IPS-20b (cell line): Measurements from ENCODE around the gene HOXA5.

ENCODE experiments used
- H3K27ac ChIP-seq: one replicate; pipeline ENCODE4 v1.5.1; 2013; ENCODE audit warnings: low read length
- H3K27me3 ChIP-seq: 2 replicates; pipeline ENCODE4 v1.6.1; 2013; ENCODE audit warnings: mild to moderate bottlenecking, low read length, inconsistent platforms; ENCODE audit not compliant: insufficient read depth
- H3K36me3 ChIP-seq: 2 replicates; pipeline ENCODE4 v1.6.1; 2013; ENCODE audit warnings: low read depth, mild to moderate bottlenecking, inconsistent platforms, low read length, moderate library complexity; ENCODE audit not compliant: insufficient read depth
- H3K4me1 ChIP-seq: 2 replicates; pipeline ENCODE4 v1.6.1; 2013; ENCODE audit warnings: mild to moderate bottlenecking, control low read depth, inconsistent platforms, low read length, moderate library complexity; ENCODE audit not compliant: insufficient read depth
- H3K4me3 ChIP-seq: 2 replicates; pipeline ENCODE4 v1.5.1; 2013; ENCODE audit warnings: mild to moderate bottlenecking, low read length, inconsistent platforms
- H3K9ac ChIP-seq: 2 replicates; pipeline ENCODE4 v1.6.1; 2013; ENCODE audit warnings: low read depth, mild to moderate bottlenecking, inconsistent platforms, low read length, moderate library complexity
- H3K9me3 ChIP-seq: 2 replicates; pipeline ENCODE4 v1.6.1; 2013; ENCODE audit warnings: mild to moderate bottlenecking, low read depth, low read length, inconsistent platforms; ENCODE audit not compliant: insufficient read depth

Gene HOXA5

GRCh38 chr7:27179503-27180430, 36.3 kb upstream of the HOXA5 start:
- Histone ChIP-seq H3K27me3 (peaks cover 100% of the 10 kb centered on the region), H3K27ac (no peak overlapping the region), H3K9ac (no peak overlapping the region), H3K4me1 (no peaks in the 10 kb centered on the region), H3K36me3 (no peaks in the 10 kb centered on the region), H3K4me3 (no peak overlapping the region), H3K9me3 (peaks cover 10% of the 10 kb centered on the region)

GRCh38 chr7:27179030-27179429, 35.5 kb upstream of the HOXA5 start:
- H3K36me3 ChIP-seq, result no peaks in the 10 kb centered on the region
- no peak overlapping the region for H3K4me3 ChIP-seq
- no peak overlapping the region for H3K9ac ChIP-seq
- peaks cover 100% of the 10 kb centered on the region for H3K27me3 ChIP-seq
- H3K9me3 ChIP-seq, result peaks cover 10% of the 10 kb centered on the region
- H3K27ac ChIP-seq, result no peak overlapping the region
- no peaks in the 10 kb centered on the region for H3K4me1 ChIP-seq

- Histone ChIP-seq H3K9me3 (peaks cover 10% of the 10 kb centered on the region), H3K27ac (no peak overlapping the region), H3K36me3 (no peaks in the 10 kb centered on the region), H3K27me3 (peaks cover 100% of the 10 kb centered on the region), H3K9ac (no peak overlapping the region), H3K4me3 (no peak overlapping the region), H3K4me1 (no peaks in the 10 kb centered on the region)
These were observed 34.9 kb upstream of the HOXA5 start for GRCh38 chr7:27178366-27178765.

- Histone ChIP-seq H3K4me3 (no peak overlapping the region), H3K4me1 (no peaks in the 10 kb centered on the region), H3K27ac (no peak overlapping the region), H3K36me3 (no peaks in the 10 kb centered on the region), H3K9ac (no peak overlapping the region), H3K9me3 (peaks cover 10% of the 10 kb centered on the region), H3K27me3 (peaks cover 100% of the 10 kb centered on the region)
These were observed 34.4 kb upstream of the HOXA5 start for GRCh38 chr7:27177795-27178320.

GRCh38 chr7:27176962-27177794, 33.7 kb upstream of the HOXA5 start:
- Histone ChIP-seq H3K4me1 (no peaks in the 10 kb centered on the region), H3K4me3 (no peak overlapping the region), H3K36me3 (no peaks in the 10 kb centered on the region), H3K9ac (no peak overlapping the region), H3K9me3 (peaks cover 15% of the 10 kb centered on the region), H3K27ac (no peak overlapping the region), H3K27me3 (peaks cover 100% of the 10 kb centered on the region)

GRCh38 chr7:27176524-27176845, 33.0 kb upstream of the HOXA5 start:
- H3K9me3 ChIP-seq, result peaks cover 16% of the 10 kb centered on the region
- H3K4me1 ChIP-seq, result no peaks in the 10 kb centered on the region
- no peak overlapping the region for H3K4me3 ChIP-seq
- H3K9ac ChIP-seq, result no peak overlapping the region
- peaks cover 100% of the 10 kb centered on the region for H3K27me3 ChIP-seq
- H3K36me3 ChIP-seq, result no peaks in the 10 kb centered on the region
- H3K27ac ChIP-seq, result no peak overlapping the region

- no peaks in the 10 kb centered on the region for H3K36me3 ChIP-seq
- H3K4me3 ChIP-seq, result no peak overlapping the region
- H3K27ac ChIP-seq, result no peak overlapping the region
- H3K27me3 ChIP-seq, result peaks cover 100% of the 10 kb centered on the region
- no peak overlapping the region for H3K9ac ChIP-seq
- H3K4me1 ChIP-seq, result no peaks in the 10 kb centered on the region
- H3K9me3 ChIP-seq, result peaks cover 16% of the 10 kb centered on the region
These were observed 32.4 kb upstream of the HOXA5 start for GRCh38 chr7:27175626-27176523.

GRCh38 chr7:27174874-27175625, 31.6 kb upstream of the HOXA5 start:
- H3K9me3 ChIP-seq, result peaks cover 16% of the 10 kb centered on the region
- no peak overlapping the region for H3K9ac ChIP-seq
- no peak overlapping the region for H3K27ac ChIP-seq
- H3K4me1 ChIP-seq, result no peaks in the 10 kb centered on the region
- H3K4me3 ChIP-seq, result no peak overlapping the region
- H3K36me3 ChIP-seq, result no peaks in the 10 kb centered on the region
- peaks cover 100% of the 10 kb centered on the region for H3K27me3 ChIP-seq

- Histone ChIP-seq H3K9me3 (peaks cover 16% of the 10 kb centered on the region), H3K27me3 (peaks cover 100% of the 10 kb centered on the region), H3K36me3 (no peaks in the 10 kb centered on the region), H3K4me3 (no peak within 1 kb of the TSS), H3K27ac (no peak within 1 kb of the TSS), H3K4me1 (no peaks in the 10 kb centered on the region), H3K9ac (no peak within 1 kb of the TSS)
These were observed 30.7 kb upstream of the HOXA5 start, which contains the start of gene HOXA10 for GRCh38 chr7:27173956-27174873. TSS of gene HOXA10 (minus strand) at chr7:27174320. CDS start at chr7:27174306, 14 bp downstream.

GRCh38 chr7:27173511-27173955, 30.1 kb upstream of the HOXA5 start:
- H3K4me1 ChIP-seq, result no peaks in the 10 kb centered on the region
- H3K27ac ChIP-seq, result no peak overlapping the region
- no peaks in the 10 kb centered on the region for H3K36me3 ChIP-seq
- peaks cover 100% of the 10 kb centered on the region for H3K27me3 ChIP-seq
- no peak overlapping the region for H3K4me3 ChIP-seq
- H3K9me3 ChIP-seq, result peaks cover 16% of the 10 kb centered on the region
- H3K9ac ChIP-seq, result no peak overlapping the region
